Tibial nerve (tissue), 4 donors: Measurements from ENCODE around the gene MEGF6. TPM values are rescaled to one million over a fixed set of nuclear protein-coding genes. Genes with fewer than 3 reads are reported as not detected.

Source experiments
- DNase-seq, 2 donors: peaks; one replicate each; pipeline ENCODE4 v3.0.0-alpha.2; 2019; ENCODE audit warnings: low spot score in 2 of 2
- H3K27ac ChIP-seq, 4 donors: fragments of 200-600 bp; sonication (generic) in 3 of 4; one replicate each; pipeline ENCODE4 v1.5.1; 2017 to 2019; ENCODE audit warnings: mild to moderate bottlenecking in 1 of 4
- H3K27me3 ChIP-seq, 2 donors: fragments of 200-600 bp; sonication (generic) in 1 of 2; one replicate each; pipeline versions ENCODE4 v1.5.1 to v1.6.0; 2017 to 2019
- H3K36me3 ChIP-seq, 3 donors: fragments of 200-600 bp; sonication (generic); one replicate each; pipeline ENCODE4 v1.5.1; 2018 to 2019
- H3K4me1 ChIP-seq, 4 donors: fragments of 200-600 bp; sonication (generic) in 3 of 4; one replicate each; pipeline ENCODE4 v1.5.1; 2017 to 2019
- H3K4me3 ChIP-seq, 4 donors: fragments of 200-600 bp; sonication (generic) in 3 of 4; one replicate each; pipeline ENCODE4 v1.5.1; 2017 to 2019; ENCODE audit warnings: mild to moderate bottlenecking in 1 of 4, moderate library complexity in 1 of 4
- H3K9me3 ChIP-seq, 4 donors: fragments of 200-600 bp; sonication (generic) in 3 of 4; one replicate each; pipeline ENCODE4 v1.5.1; 2017 to 2019
- CTCF ChIP-seq, 5 experiments: fragments of 200-600 bp in 3 of 5; fragments of 450-650 bp in 2 of 5; sonication (generic) in 3 of 5; IDR thresholded peaks; one replicate each; pipeline ENCODE4 v1.5.1; 2016 to 2019; ENCODE audit warnings: antibody characterized with exemption in 5 of 5, mild to moderate bottlenecking in 3 of 5, moderate library complexity in 2 of 5
- EP300 ChIP-seq, 2 donors: sonication (generic); formaldehyde crosslinking; IDR thresholded peaks; one replicate each; pipeline ENCODE4 v1.6.1; 2017; ENCODE audit warnings: antibody characterized with exemption in 2 of 2, mild to moderate bottlenecking in 1 of 2
- POLR2A ChIP-seq, 2 donors: fragments of 450-650 bp; IDR thresholded peaks; one replicate each; pipeline ENCODE4 v1.6.1; 2017; ENCODE audit warnings: antibody characterized with exemption in 2 of 2, mild to moderate bottlenecking in 2 of 2, moderate library complexity in 2 of 2
- WGBS, 2 donors: methylation state at CpG; one replicate each; pipeline ENCODE4 v1.1.5; 2018; 5-methylcytosine and 5-hydroxymethylcytosine counted together
- total RNA-seq, 4 donors: library from RNA; depleted of rRNA; stranded (reverse); fragments of >200 nt; gene quantifications; one replicate each; pipeline ENCODE4 v1.1.0, GENCODE V29; 2016

MEGF6 gene
- total RNA-seq, 4 donors from 2014 or later, result 25.3 to 63.3 (median 42.8) TPM

GRCh38 chr1:3530926-3531818 lies 80.1 kb downstream of the MEGF6 start:
- DNase-seq, result peak; percentile 41 to 54
- H3K4me3 ChIP-seq, result peak overlapping the region; percentile 33 to 79 (median 52)
- H3K27ac ChIP-seq, result peak overlapping the region; percentile 46 to 86 (median 66)
- no peaks in the 10 kb centered on the region for H3K9me3 ChIP-seq
- H3K36me3 ChIP-seq, result no peaks in the 10 kb centered on the region
- TF ChIP-seq CTCF (IDR thresholded peaks at IDR 0.05), result no peak
- TF ChIP-seq EP300 (IDR thresholded peaks at IDR 0.05), result no peak
- peak in 1 of 2 donors; percentile 66 for TF ChIP-seq POLR2A (IDR thresholded peaks at IDR 0.05)
- peaks cover 0 to 30% (median 7%) of the 10 kb centered on the region in 4 donors for H3K4me1 ChIP-seq
- peaks cover 0 to 6% of the 10 kb centered on the region in 2 donors for H3K27me3 ChIP-seq
- WGBS, 2 donors, result 3% methylated on average over 25 to 34 of the region's 96 CpGs

- no peak for DNase-seq
- Histone ChIP-seq H3K4me1 (peaks cover 0 to 30% (median 7%) of the 10 kb centered on the region in 4 donors), H3K4me3 (peak overlapping the region; percentile 33 to 79 (median 52)), H3K36me3 (no peaks in the 10 kb centered on the region), H3K27me3 (peaks cover 0 to 6% of the 10 kb centered on the region in 2 donors), H3K27ac (peak overlapping the region in 3 of 4 donors; percentile 54 to 86 (median 77)), H3K9me3 (no peaks in the 10 kb centered on the region)
- WGBS, 2 donors, result 26 to 38% methylated on average over 21 to 28 of the region's 32 CpGs
- no peak for TF ChIP-seq EP300 (IDR thresholded peaks at IDR 0.05)
- TF ChIP-seq POLR2A (IDR thresholded peaks at IDR 0.05), result no peak
- peak in 1 of 5 experiments; percentile 16 for TF ChIP-seq CTCF (IDR thresholded peaks at IDR 0.05)
Measured at GRCh38 chr1:3530086-3530925, 81.0 kb downstream of the MEGF6 start.

GRCh38 chr1:3529099-3529729 lies 82.1 kb downstream of the MEGF6 start:
- peaks cover 0 to 6% of the 10 kb centered on the region in 2 donors for H3K27me3 ChIP-seq
- 67% methylated on average over 7 to 15 of the region's 17 CpGs for WGBS, 2 donors
- H3K4me3 ChIP-seq, result peak overlapping the region in 1 of 4 donors; percentile 79
- peaks cover 0 to 30% (median 7%) of the 10 kb centered on the region in 4 donors for H3K4me1 ChIP-seq
- H3K27ac ChIP-seq, result no peak overlapping the region
- no peak for DNase-seq
- H3K9me3 ChIP-seq, result no peaks in the 10 kb centered on the region
- TF ChIP-seq POLR2A (IDR thresholded peaks at IDR 0.05) (no peak), EP300 (IDR thresholded peaks at IDR 0.05) (no peak), CTCF (IDR thresholded peaks at IDR 0.05) (no peak)
- H3K36me3 ChIP-seq, result peaks cover 0 to 2% (median 0%) of the 10 kb centered on the region in 3 donors

DNA sequence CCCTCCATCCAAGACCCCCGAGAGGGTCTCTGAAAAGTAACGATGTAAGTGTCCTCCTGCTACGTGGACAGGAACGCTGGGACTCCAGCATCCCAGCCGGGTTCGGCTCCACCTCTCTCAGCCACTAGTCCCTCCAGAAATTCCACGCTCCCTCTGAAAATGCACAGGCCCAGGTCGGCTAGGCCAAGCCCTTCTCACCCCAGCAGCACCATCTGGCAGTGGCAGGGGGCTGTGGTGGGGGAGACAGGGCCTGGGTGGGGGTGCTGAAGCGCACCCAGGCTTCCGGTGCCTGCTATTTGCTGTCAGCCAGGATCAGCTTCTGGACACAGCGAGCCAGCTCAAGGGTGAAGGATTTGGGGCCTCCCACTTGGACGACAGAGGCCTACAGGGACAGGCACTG lies 83.5 kb downstream of the MEGF6 start:
- Histone ChIP-seq H3K4me3 (no peak overlapping the region), H3K27ac (no peak overlapping the region), H3K9me3 (no peaks in the 10 kb centered on the region), H3K36me3 (peaks cover 0 to 7% (median 0%) of the 10 kb centered on the region in 3 donors), H3K4me1 (peaks cover 0 to 30% (median 7%) of the 10 kb centered on the region in 4 donors), H3K27me3 (peaks cover 0 to 6% of the 10 kb centered on the region in 2 donors)
- DNase-seq, result no peak
- no peak for TF ChIP-seq CTCF (IDR thresholded peaks at IDR 0.05)
- no peak for TF ChIP-seq POLR2A (IDR thresholded peaks at IDR 0.05)
- TF ChIP-seq EP300 (IDR thresholded peaks at IDR 0.05), result no peak
- 81 to 85% methylated on average over 4 to 12 of the region's 12 CpGs for WGBS, 2 donors
